Measurements from ENCODE around the gene ATOH8.

ATOH8 gene

GRCh38 chr2:85787282-85787980 lies 33.6 kb downstream of the ATOH8 start:
- DNase-seq (ENCODE audit: low read depth): no peak

GRCh38 chr2:85787981-85788340 lies 34.2 kb downstream of the ATOH8 start:
- no peak for DNase-seq (ENCODE audit: low read depth)

DNA sequence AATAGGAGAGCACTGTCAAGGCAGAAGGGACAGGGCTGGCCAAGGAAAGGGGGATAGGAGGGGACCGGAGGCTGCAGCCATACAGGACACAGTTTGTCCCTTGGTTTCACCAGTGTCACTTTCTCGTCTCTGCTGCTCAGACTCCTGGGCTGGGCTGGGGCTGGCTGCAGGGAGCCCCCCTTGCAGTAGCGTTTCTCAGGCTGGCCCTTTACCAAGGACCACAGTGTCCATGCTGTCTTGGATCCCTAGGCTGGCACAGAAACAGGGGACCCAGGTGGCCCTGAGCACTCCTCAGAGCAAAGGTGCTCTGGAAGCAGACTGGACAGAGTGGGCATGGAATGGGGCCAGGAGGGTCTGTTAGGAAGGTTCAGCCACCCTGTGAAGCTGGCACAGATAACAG lies 34.8 kb downstream of the ATOH8 start:
- DNase-seq (ENCODE audit: low read depth): no peak

GRCh38 chr2:85789271-85789670 lies 35.5 kb downstream of the ATOH8 start:
- DNase-seq (ENCODE audit: low read depth): no peak

DNA sequence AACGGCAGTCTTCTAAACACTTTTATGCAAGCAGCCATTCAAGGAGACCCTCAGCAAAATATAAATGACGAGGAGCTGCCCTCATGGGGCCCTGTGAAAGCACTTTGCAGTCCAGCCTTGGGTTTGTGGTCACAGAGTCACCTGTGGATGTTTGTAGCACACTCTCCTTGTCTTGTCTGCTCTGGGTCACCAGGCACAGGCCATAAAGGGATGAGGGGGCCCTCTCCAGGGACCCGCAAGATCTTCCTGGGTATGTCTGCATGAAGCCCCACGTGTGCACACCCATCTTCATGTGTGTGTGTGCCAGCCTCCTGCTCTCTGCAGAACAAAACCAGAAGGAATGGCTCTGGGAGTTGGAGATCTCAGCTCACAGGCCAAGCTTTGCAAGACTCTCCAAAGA lies 36.2 kb downstream of the ATOH8 start:
- no peak for DNase-seq (ENCODE audit: low read depth)

GRCh38 chr2:85790499-85791188 lies 36.9 kb downstream of the ATOH8 start:
- DNase-seq (ENCODE audit: low read depth): no peak

DNA sequence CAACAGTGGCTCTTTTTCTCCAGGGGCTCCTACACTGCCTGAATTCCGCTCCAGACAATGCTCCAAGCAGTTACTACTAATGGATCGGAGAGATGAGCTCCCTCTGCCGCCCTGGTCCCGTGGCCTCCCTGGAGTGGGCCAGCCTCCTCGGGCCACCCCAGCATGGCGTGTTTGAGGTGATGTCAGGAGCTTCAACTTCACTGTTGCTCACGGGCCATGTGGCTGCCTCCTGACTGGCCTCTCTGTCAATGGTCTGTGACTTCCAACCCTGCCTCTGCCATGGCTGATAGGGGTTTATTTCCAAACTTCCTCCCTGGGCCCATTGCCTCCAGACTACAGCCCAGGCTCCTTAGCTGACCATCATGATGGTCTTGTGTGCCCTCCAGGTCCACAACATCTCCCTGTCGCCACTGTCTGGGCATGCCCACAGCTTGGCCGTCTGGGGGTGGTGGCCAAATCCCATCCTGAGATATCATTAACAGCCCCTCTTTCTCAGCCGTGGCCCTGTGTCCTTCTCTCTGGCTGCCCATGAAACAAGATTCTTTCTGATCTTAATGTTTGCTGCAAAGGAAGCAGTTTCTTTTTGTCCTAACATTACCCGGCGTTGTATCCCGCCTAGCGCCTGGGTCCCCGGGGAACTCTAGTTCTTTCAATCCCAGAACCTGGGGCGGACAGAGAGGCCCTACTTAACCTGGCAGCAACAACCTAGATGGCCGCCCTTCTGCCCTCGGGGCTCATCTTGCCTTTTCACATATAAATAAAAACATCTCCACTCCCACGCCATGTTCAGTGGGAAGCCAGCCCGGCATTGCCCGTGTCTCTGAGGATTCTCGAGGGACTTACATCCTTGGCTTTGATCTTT lies 38.1 kb downstream of the ATOH8 start:
- no peak for DNase-seq (ENCODE audit: low read depth)

DNA sequence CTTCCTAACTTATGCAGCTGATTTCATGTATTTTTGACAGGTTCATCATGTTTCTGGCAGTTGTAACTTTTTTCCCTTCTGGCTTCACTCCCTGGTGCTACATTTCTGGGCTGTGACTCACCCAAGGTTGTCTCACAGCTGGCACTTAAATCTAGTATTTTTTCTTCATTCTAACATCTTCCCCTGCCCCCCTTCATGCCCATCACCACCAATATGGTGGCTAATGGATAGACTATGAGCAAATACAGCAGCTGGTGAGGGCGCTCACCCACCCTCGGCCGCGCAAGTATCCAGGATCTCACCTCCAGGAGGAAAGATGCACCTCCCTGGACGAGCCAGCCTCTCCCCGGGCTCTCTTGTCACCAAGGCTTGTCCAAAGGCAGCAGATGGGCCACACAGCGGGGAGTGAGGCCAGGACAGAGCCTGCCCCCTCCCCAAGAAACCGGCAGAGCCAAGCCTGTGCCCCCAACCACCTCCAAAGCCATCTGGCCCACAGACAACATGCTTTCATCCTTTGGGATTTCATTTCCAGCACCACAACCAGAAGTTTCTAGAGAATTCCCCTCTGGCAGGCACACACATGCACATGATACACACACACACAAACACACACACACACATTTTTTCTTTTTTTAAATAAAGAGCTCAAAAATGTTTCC lies 39.1 kb downstream of the ATOH8 start:
- DNase-seq (ENCODE audit: low read depth): peak; percentile 95

DNA sequence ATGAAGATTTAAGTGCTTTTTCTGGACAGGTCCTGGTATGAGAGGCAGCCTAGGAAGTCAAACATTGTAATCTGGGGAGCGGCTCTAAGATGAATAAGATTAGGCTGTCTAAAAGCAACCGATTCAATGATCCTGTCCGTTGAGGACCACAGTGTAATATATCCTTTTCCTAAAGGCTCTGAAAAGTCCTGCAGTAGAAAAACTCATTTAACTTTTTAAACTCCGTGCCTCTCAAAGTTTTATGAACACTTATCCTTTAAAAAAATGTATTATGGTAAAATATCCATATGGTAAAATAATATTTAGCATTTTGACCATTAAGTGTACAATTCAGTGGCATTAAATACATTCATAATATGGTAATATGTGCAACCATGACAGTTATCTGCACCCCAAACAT lies 39.8 kb downstream of the ATOH8 start:
- no peak for DNase-seq (ENCODE audit: low read depth)

GRCh38 chr2:85794038-85794441 lies 40.2 kb downstream of the ATOH8 start:
- no peak for DNase-seq (ENCODE audit: low read depth)

DNA sequence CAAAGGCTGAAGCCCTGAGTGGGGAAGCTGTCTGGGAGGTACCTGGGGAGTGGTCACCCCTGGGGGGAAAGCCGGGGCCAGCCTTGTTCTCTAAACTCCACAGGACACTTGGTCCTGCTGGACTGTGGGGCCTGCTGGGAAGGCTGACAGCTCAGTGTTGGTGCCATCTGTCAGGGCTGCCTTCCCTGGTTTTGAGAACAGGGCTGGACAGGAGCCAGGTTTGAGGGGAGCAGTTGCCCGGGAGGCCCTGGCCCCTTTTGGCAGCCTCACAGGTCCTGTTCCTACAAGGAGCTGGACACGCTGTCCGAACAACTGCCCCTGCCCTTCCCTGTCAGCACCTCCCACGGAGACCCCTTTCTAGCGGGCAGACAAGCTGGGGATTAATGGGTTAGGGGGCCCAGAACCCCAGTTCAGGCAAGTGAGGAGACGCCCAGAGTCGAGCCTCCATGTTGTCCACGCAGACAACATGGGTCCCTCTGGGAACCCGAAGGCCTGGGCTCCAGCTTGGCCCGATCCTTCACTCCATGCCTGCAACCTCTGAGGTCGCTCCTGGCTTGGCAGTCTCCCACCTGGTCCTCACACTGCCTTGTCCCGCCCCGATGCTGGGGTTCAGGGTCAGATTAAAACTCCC lies 40.8 kb downstream of the ATOH8 start:
- no peak for DNase-seq (ENCODE audit: low read depth)

DNA sequence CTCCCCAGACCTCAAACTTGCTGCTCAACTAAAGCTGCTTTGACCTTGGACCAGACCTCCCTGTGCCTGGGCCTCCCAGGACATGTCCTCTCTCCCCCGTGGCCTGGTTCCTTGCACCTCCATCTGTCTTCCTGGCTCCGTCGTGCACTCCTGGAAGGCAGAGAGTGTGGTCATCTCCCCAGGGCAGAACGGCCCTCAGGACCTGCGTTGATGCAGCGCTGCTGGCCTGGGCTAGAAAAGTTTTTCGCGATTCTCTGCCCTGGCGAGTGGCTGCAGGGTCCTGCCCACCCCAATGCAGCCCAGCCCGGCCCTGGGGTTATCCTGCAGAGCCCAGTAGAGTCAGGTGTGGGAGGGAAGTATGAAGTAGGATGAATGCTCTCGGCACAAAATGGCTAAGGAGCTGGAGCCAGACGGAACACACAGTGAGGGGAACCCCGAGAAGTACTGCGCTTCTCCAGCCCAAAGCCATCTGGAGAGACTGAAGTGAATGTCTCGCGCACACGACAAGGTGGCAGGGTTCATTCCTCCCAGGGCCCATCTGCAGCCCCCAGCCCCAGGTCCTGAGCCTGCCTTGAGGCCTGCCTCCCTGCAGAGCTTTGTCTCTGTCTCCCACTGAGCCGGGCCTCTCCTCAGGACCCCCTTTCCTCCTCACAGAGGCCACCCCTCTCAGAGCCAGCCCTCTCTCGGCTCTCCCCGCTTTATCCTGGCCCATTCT lies 41.7 kb downstream of the ATOH8 start:
- no peak for DNase-seq (ENCODE audit: low read depth)

GRCh38 chr2:85796046-85796340 lies 42.2 kb downstream of the ATOH8 start:
- DNase-seq (ENCODE audit: low read depth): no peak

GRCh38 chr2:85796341-85797262 lies 42.8 kb downstream of the ATOH8 start:
- peak; percentile 33 for DNase-seq (ENCODE audit: low read depth)

- no peak for DNase-seq (ENCODE audit: low read depth)
These were observed 43.5 kb downstream of the ATOH8 start for GRCh38 chr2:85797263-85797660.

- peak; percentile 29 for DNase-seq (ENCODE audit: low read depth)
These were observed 44.1 kb downstream of the ATOH8 start for GRCh38 chr2:85797921-85798320.

DNA sequence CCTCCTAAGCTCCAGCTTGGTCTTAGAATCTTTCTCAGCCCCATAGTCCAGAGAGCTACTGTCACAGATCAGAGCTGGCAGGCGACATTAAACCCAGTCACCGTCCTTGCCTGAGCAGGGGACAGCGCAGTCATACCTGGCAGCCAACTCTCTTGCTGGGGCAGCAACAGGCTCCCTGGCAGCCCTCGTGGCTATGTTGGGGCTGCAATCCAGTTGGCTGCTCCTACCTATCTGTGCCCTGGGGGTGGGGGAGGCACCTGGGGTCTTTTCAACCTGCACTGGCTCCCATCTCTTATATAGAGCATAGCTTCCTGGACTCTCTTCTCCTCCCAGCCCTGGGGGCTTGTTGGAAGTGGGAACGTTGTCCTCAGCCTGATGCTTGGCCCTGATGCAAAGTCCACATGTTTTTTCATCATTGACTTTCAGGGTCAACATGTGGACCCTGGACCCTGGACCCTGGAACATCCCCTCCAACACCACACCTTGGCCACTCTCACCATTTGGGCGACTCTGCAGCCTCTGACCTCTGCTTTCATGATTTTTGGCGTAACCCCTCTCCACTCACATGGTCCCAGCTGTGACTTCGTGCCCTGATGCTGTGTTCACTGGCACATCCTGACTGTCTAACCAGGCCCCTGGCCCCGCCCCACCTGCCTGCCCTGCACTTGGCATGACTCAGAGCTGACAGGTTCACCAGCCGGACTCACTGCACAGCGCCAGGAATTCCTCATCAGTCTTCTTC lies 45.6 kb downstream of the ATOH8 start:
- DNase-seq (ENCODE audit: low read depth): no peak

GRCh38 chr2:85800586-85800985 lies 46.8 kb downstream of the ATOH8 start:
- no peak for DNase-seq (ENCODE audit: low read depth)

DNA sequence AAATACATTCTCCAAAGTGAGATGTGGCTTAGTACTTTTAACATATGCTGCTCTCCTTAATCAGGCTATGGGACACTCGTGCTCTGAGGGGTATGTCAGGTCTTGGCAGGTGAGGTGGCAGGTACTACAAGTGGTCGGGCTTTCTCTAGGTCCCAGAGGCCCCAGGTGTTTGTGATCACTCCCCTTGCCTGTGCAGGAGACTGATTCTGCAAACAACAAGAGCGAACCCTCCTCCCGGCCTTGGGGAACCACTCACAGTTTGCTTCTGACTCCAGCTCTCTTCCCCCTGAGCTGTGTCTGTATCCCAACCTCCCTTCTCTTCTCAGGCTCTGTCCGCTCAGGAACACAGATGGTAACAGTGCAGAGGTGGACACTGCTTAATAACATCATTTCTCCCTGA lies 48.1 kb downstream of the ATOH8 start:
- no peak for DNase-seq (ENCODE audit: low read depth)

All from HS-27A (cell line).